Measurements from ENCODE around the gene PRKAG2. TPM values are rescaled to one million over a fixed set of nuclear protein-coding genes. Genes with fewer than 3 reads are reported as not detected.

PRKAG2 gene
- total RNA-seq, 1 donor from 2014 or later, result 13.5 TPM

DNA sequence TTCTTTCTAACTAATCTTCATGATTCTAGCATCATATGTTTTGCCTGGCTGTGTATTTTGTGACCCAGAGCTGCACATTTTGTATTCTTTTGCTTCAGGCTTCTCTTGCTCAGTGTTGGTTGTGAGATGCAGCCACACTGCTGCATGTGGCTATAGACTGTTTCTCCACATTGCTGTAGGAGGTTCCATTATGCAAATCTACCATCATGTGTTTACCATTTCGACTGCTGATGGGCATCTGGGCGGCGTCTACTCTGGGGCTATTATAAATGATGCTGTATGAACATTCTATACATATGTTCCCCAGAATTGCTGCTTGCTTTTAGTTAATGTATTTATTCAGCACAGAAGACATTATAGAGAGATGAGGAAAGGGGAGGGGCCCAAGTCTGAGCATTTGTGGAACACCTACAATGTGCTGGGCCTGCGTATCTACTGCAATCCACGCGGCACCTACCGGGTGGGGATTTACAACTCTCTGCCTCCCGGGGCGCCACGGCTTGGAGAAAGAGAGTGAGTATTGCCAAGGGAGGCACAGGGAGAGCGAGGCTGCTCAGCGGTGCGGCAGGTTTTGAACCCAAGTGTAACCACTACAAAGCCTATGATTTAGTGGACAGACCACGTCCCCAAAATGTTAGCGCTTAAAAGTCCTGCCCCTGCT lies 172.5 kb downstream of the PRKAG2 start:
- no peaks in the 10 kb centered on the region for H3K9me3 Mint-ChIP-seq (ENCODE audit: unreplicated experiment)
- peaks cover 16% of the 10 kb centered on the region for H3K27me3 Mint-ChIP-seq (ENCODE audit: unreplicated experiment)
- no peak for DNase-seq (ENCODE audit: extremely low spot score, unreplicated experiment)
- TF ChIP-seq, protein P1, sequence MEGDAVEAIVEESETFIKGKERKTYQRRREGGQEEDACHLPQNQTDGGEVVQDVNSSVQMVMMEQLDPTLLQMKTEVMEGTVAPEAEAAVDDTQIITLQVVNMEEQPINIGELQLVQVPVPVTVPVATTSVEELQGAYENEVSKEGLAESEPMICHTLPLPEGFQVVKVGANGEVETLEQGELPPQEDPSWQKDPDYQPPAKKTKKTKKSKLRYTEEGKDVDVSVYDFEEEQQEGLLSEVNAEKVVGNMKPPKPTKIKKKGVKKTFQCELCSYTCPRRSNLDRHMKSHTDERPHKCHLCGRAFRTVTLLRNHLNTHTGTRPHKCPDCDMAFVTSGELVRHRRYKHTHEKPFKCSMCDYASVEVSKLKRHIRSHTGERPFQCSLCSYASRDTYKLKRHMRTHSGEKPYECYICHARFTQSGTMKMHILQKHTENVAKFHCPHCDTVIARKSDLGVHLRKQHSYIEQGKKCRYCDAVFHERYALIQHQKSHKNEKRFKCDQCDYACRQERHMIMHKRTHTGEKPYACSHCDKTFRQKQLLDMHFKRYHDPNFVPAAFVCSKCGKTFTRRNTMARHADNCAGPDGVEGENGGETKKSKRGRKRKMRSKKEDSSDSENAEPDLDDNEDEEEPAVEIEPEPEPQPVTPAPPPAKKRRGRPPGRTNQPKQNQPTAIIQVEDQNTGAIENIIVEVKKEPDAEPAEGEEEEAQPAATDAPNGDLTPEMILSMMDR (IDR thresholded peaks at IDR 0.05), result no peak
- H3K4me3 Mint-ChIP-seq (ENCODE audit: unreplicated experiment), result no peak overlapping the region
- no peak overlapping the region for H3K27ac Mint-ChIP-seq (ENCODE audit: unreplicated experiment)
- no peaks in the 10 kb centered on the region for H3K36me3 Mint-ChIP-seq (ENCODE audit: unreplicated experiment)
- peaks cover 13% of the 10 kb centered on the region for H3K4me1 Mint-ChIP-seq (ENCODE audit: unreplicated experiment)

DNA sequence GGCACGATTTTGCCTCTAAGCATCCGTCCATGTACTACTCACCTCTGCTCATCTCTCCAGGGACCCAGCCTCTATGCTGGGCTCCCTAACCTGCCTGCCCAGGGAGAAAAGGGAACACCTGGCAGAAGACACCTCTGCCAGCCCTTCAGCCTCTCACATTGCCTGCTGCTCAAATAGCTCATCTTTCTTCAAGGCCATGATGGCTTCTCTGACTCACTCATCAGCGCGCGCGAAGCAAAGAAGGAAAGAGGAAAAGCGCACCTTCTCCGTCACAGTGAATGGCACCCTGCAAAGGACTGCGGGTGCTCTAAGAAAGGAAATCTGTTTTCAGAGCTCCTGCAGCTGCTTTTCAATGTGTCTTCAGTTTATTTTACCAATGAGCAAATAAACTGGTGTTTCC lies 174.0 kb downstream of the PRKAG2 start:
- no peak overlapping the region for H3K4me3 Mint-ChIP-seq (ENCODE audit: unreplicated experiment)
- peaks cover 16% of the 10 kb centered on the region for H3K27me3 Mint-ChIP-seq (ENCODE audit: unreplicated experiment)
- H3K27ac Mint-ChIP-seq (ENCODE audit: unreplicated experiment), result no peak overlapping the region
- no peaks in the 10 kb centered on the region for H3K9me3 Mint-ChIP-seq (ENCODE audit: unreplicated experiment)
- no peak for DNase-seq (ENCODE audit: extremely low spot score, unreplicated experiment)
- no peaks in the 10 kb centered on the region for H3K36me3 Mint-ChIP-seq (ENCODE audit: unreplicated experiment)
- H3K4me1 Mint-ChIP-seq (ENCODE audit: unreplicated experiment), result peaks cover 26% of the 10 kb centered on the region
- TF ChIP-seq, protein P1 (IDR thresholded peaks at IDR 0.05), result no peak

DNA sequence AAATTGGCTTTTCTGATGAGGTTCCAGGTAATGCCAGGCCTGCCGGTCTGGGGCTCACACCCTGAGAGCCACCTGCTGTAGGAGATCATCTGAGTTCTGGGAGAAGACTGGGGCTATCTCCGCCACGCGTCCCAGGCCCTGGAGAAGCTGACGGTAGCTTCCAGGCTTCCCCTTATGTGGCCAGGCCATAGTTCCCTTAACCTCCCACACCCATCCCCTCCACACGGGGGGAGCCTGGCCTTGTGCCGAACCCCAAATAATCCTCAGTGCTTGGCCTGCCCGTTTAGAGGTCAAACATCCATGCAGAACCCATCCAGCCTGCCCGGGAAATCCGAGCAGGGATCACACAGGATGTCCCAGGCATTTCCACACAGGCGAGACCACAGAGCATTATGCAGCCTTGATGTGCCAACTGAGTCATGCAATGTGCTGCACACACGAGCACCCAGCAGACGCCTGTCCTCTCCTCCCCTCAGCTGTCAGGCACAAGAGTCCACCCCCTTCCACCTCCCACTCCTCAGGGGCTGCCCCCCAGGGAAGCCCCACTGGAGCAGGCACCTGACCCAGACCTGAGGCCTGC lies 176.2 kb downstream of the PRKAG2 start:
- Mint-ChIP-seq H3K4me1 (ENCODE audit: unreplicated experiment) (peaks cover 38% of the 10 kb centered on the region), H3K4me3 (ENCODE audit: unreplicated experiment) (no peak overlapping the region), H3K9me3 (ENCODE audit: unreplicated experiment) (no peaks in the 10 kb centered on the region), H3K27ac (ENCODE audit: unreplicated experiment) (no peak overlapping the region), H3K27me3 (ENCODE audit: unreplicated experiment) (peaks cover 14% of the 10 kb centered on the region), H3K36me3 (ENCODE audit: unreplicated experiment) (no peaks in the 10 kb centered on the region)
- no peak for DNase-seq (ENCODE audit: extremely low spot score, unreplicated experiment)
- TF ChIP-seq, protein P1 (IDR thresholded peaks at IDR 0.05), result no peak

GRCh38 chr7:151699928-151700319 lies 177.0 kb downstream of the PRKAG2 start:
- H3K27me3 Mint-ChIP-seq (ENCODE audit: unreplicated experiment), result peaks cover 10% of the 10 kb centered on the region
- no peak overlapping the region for H3K27ac Mint-ChIP-seq (ENCODE audit: unreplicated experiment)
- H3K4me3 Mint-ChIP-seq (ENCODE audit: unreplicated experiment), result no peak overlapping the region
- H3K4me1 Mint-ChIP-seq (ENCODE audit: unreplicated experiment), result peaks cover 44% of the 10 kb centered on the region
- no peaks in the 10 kb centered on the region for H3K9me3 Mint-ChIP-seq (ENCODE audit: unreplicated experiment)
- H3K36me3 Mint-ChIP-seq (ENCODE audit: unreplicated experiment), result no peaks in the 10 kb centered on the region
- TF ChIP-seq, protein P1 (IDR thresholded peaks at IDR 0.05), result no peak
- DNase-seq (ENCODE audit: extremely low spot score, unreplicated experiment), result no peak

GRCh38 chr7:151699147-151699927 lies 177.6 kb downstream of the PRKAG2 start:
- H3K4me3 Mint-ChIP-seq (ENCODE audit: unreplicated experiment), result no peak overlapping the region
- H3K36me3 Mint-ChIP-seq (ENCODE audit: unreplicated experiment), result no peaks in the 10 kb centered on the region
- peak overlapping the region; percentile 28 for H3K27ac Mint-ChIP-seq (ENCODE audit: unreplicated experiment)
- no peaks in the 10 kb centered on the region for H3K9me3 Mint-ChIP-seq (ENCODE audit: unreplicated experiment)
- TF ChIP-seq, protein P1 (IDR thresholded peaks at IDR 0.05), result no peak
- peaks cover 10% of the 10 kb centered on the region for H3K27me3 Mint-ChIP-seq (ENCODE audit: unreplicated experiment)
- DNase-seq (ENCODE audit: extremely low spot score, unreplicated experiment), result peak; percentile 89
- H3K4me1 Mint-ChIP-seq (ENCODE audit: unreplicated experiment), result peaks cover 49% of the 10 kb centered on the region
